ENCODE measurements around the gene FOXE3. TPM values are rescaled to one million over a fixed set of nuclear protein-coding genes. Genes with fewer than 3 reads are reported as not detected.

Gene FOXE3
- total RNA-seq, 2 donors from 2014 or later: not detected

DNA sequence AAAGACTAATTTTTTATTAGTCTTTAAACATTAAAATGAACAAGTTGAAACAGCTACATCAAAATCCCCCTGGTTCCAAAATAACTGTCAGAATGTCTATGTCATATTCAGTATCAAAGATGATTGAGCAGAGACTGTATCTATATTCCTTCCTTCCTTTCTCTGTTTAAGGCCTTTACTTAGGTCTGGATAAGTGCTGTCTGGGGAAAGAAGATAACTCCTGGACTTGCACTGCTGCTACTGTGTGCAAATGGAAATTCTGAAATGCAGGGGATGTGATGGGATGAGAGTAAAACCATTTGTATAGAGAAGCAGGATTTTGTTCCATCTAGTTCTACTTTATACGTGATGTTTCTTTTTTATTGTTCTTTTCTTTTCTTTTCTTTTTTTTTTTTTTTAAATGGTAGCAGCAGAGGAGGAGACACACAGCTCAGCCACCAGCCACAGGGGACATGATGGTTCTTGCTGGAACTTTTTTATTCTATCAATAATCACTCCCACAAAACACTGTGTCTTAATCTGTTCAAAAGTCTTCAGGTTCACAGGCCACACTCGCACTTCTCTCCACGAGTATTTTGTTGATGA, 33.6 kb upstream of the FOXE3 start:
- Histone ChIP-seq H3K27ac (no peak overlapping the region), H3K4me1 (no peaks in the 10 kb centered on the region), H3K4me3 (no peak overlapping the region), H3K9me3 (no peaks in the 10 kb centered on the region), H3K27me3 (no peaks in the 10 kb centered on the region), H3K36me3 (peaks cover 4% of the 10 kb centered on the region)
- no peak for TF ChIP-seq CTCF (IDR thresholded peaks at IDR 0.05)
- no peak for DNase-seq (ENCODE audit: low spot score)

DNA sequence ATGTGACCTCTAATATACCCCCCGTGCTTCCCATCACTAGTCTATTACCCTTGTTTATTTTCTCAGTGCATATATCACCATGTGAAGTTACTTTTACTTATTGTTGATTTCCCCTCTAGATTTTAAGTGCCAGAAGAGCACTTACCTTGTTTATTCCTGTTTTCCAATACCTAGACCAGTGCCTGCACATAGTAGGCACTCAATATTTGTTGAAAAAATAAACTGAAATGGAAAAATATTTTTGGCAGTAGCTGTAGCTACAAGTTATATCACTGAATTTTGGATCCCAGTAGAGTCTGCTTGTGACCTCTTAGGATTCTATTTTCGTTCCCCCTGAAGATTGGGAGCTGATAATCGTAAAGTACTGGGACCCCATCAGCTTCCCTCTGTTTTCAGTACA, 32.0 kb upstream of the FOXE3 start:
- H3K4me3 ChIP-seq: no peak overlapping the region
- peaks cover 4% of the 10 kb centered on the region for H3K36me3 ChIP-seq
- H3K9me3 ChIP-seq: no peaks in the 10 kb centered on the region
- H3K4me1 ChIP-seq: no peaks in the 10 kb centered on the region
- DNase-seq (ENCODE audit: low spot score): no peak
- H3K27me3 ChIP-seq: no peaks in the 10 kb centered on the region
- no peak for TF ChIP-seq CTCF (IDR thresholded peaks at IDR 0.05)
- no peak overlapping the region for H3K27ac ChIP-seq

DNA sequence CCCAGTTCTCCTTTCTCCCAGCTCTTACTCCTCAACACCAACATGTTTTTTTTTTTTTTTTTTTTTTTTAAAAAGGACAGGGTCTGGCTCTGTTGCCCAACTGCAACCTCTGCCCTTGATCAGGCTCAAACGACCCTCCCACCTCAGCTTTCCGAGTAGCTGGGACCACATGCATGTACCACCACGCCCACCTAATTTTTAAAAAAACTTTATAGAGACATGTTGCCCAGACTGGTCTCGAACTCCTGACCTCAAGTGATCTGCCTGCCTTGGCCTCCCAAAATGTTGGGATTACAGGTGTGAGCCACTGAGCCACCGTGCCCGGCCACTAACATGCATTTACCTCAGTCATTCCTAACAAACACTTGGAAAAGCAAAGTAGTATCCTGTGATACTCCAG, 31.1 kb upstream of the FOXE3 start:
- no peaks in the 10 kb centered on the region for H3K4me1 ChIP-seq
- no peaks in the 10 kb centered on the region for H3K27me3 ChIP-seq
- no peak overlapping the region for H3K27ac ChIP-seq
- DNase-seq (ENCODE audit: low spot score): no peak
- peaks cover 4% of the 10 kb centered on the region for H3K36me3 ChIP-seq
- H3K9me3 ChIP-seq: no peaks in the 10 kb centered on the region
- TF ChIP-seq CTCF (IDR thresholded peaks at IDR 0.05): no peak
- H3K4me3 ChIP-seq: no peak overlapping the region

GRCh38 chr1:47386268-47386667, 29.8 kb upstream of the FOXE3 start:
- Histone ChIP-seq H3K9me3 (no peaks in the 10 kb centered on the region), H3K27ac (no peak overlapping the region), H3K4me3 (no peak overlapping the region), H3K4me1 (no peaks in the 10 kb centered on the region), H3K27me3 (no peaks in the 10 kb centered on the region), H3K36me3 (peaks cover 4% of the 10 kb centered on the region)
- DNase-seq (ENCODE audit: low spot score): no peak
- TF ChIP-seq CTCF (IDR thresholded peaks at IDR 0.05): no peak

DNA sequence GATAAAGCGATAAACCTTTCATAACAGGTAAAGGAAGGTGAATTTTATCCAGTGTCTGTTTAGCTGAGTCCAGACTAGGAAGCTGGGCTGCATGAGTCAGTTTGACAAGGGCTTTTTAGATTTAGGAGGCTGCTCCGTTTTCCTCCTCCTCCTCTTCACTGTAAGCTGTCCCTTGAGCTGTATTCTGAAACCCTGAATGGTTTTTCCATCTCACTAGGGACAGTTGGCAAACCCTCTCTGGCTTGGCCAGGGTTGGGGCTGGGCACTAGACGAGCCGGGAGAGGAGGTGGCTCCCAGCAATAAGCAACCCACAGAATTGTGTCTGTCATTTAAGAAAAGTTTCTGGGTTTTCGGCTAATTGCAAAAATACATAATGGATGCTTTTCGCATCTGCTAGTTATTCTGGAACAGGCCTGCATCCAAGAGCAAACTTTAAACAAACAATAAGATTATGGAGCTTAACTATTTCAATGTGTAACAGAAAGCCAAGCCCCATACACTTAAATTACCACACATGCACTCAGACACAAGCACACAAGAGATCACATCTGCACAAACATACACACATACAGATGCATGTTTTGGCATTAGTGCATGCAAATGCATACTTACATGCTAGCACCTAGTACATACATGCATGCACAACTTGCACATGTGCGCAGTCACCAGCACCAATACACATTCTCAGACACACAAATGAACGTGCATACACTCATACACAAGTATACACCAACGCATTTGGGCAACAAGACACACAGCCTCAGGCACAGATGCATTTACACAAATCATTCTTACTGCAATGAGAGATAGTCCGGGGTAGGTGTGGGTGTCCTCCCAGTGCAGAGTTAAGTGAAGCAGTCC, 27.8 kb upstream of the FOXE3 start:
- Histone ChIP-seq H3K4me1 (no peaks in the 10 kb centered on the region), H3K27me3 (no peaks in the 10 kb centered on the region), H3K27ac (no peak overlapping the region), H3K36me3 (no peaks in the 10 kb centered on the region), H3K9me3 (no peaks in the 10 kb centered on the region), H3K4me3 (no peak overlapping the region)
- peak; percentile 28 for DNase-seq (ENCODE audit: low spot score)
- no peak for TF ChIP-seq CTCF (IDR thresholded peaks at IDR 0.05)
